ENCODE results near the gene RNF144B. TPM values are rescaled to one million over a fixed set of nuclear protein-coding genes. Genes with fewer than 3 reads are reported as not detected.

RNF144B gene
- total RNA-seq, 1 experiment from 2014 or later = 2.3 TPM

DNA sequence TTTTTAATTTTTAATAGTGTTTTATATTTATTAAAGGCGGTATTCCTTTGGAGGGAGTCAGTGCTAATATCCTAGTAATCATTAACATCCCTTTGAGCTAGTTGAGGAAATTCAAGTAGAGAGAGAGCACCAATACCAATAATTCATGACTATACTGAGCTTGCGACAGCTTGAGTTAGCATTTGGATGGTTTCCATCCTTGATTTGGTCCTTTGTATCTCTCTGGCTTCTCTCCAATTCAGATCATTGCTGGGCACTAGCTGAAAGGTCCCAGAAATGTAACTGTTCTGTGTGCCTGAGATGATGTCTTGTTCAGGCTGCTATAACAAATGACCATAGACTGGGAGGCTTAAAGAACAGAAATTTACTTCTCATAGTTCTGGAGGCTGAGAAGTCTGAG lies 77.0 kb downstream of the RNF144B start:
- no peak overlapping the region for H3K9ac ChIP-seq (ENCODE audit: extremely low read depth, insufficient read length, low read length)
- WGBS (ENCODE audit: extremely low coverage, insufficient read length, low lambda C conversion rate) = no CpG with 5 or more reads among the region's 2 CpGs
- no peak overlapping the region for H3K4ac ChIP-seq (ENCODE audit: low read depth, low read length)
- H3K23ac ChIP-seq (ENCODE audit: insufficient read length, low read depth, low read length) = no peak overlapping the region
- H2BK15ac ChIP-seq (ENCODE audit: low read depth, low read length) = no peak overlapping the region
- H3K4me2 ChIP-seq (ENCODE audit: insufficient read depth, insufficient read length, low read length) = no peak overlapping the region
- no peak overlapping the region for H4K91ac ChIP-seq (ENCODE audit: insufficient read length, low read depth, low read length)
- no peak overlapping the region for H3K14ac ChIP-seq (ENCODE audit: insufficient read depth, low read length)
- H2BK12ac ChIP-seq (ENCODE audit: insufficient read length, low read depth, low read length) = no peak overlapping the region
- H4K20me1 ChIP-seq (ENCODE audit: control insufficient read depth, insufficient read depth, insufficient read length) = no peaks in the 10 kb centered on the region
- H3K79me1 ChIP-seq (ENCODE audit: insufficient read depth, low read depth, low read length, poor library complexity, severe bottlenecking) = no peaks in the 10 kb centered on the region
- Mint-ChIP-seq H3K4me1 (peaks cover 2% of the 10 kb centered on the region in 2 experiments; a peak in 3 of 4 replicates), H3K27me3 (ENCODE audit: low read depth) (no peaks in the 10 kb centered on the region), H3K36me3 (ENCODE audit: insufficient read depth in 1 of 3, low read depth in 3 of 3) (peaks cover 5 to 8% (median 8%) of the 10 kb centered on the region in 3 experiments; a peak in 6 of 7 replicates), H3K27ac (no peak overlapping the region), H3K4me3 (no peak overlapping the region), H3K9me3 (peaks cover 5 to 6% of the 10 kb centered on the region in 2 experiments; a peak in 3 of 5 replicates)
- no peaks in the 10 kb centered on the region for H3K4me1 ChIP-seq (ENCODE audit: insufficient read depth, low read length)
- no peaks in the 10 kb centered on the region for H3K23me2 ChIP-seq (ENCODE audit: insufficient read length, low read depth, low read length, poor library complexity, severe bottlenecking)
- no peak overlapping the region for H2AK5ac ChIP-seq (ENCODE audit: insufficient read length, low read length)
- no peak overlapping the region for H2AFZ ChIP-seq (ENCODE audit: low read length)
- no peak overlapping the region for H3K18ac ChIP-seq (ENCODE audit: insufficient read length, low read depth, low read length)
- H4K5ac ChIP-seq (ENCODE audit: insufficient read length, low read depth, low read length) = no peak overlapping the region
- no peak overlapping the region for H2BK20ac ChIP-seq (ENCODE audit: low read depth, low read length, poor library complexity, severe bottlenecking)
- no peak overlapping the region for H3K27ac ChIP-seq (ENCODE audit: insufficient read length, low read depth, low read length)
- H3T11ph ChIP-seq (ENCODE audit: low read length) = no peak overlapping the region
- H4K8ac ChIP-seq (replicated peaks; ENCODE audit: insufficient read length, low read depth, low read length) = no peak overlapping the region
- no peak for DNase-seq
- H3K79me2 ChIP-seq (ENCODE audit: insufficient read depth, low read length) = no peaks in the 10 kb centered on the region
- TF ChIP-seq, protein P1, sequence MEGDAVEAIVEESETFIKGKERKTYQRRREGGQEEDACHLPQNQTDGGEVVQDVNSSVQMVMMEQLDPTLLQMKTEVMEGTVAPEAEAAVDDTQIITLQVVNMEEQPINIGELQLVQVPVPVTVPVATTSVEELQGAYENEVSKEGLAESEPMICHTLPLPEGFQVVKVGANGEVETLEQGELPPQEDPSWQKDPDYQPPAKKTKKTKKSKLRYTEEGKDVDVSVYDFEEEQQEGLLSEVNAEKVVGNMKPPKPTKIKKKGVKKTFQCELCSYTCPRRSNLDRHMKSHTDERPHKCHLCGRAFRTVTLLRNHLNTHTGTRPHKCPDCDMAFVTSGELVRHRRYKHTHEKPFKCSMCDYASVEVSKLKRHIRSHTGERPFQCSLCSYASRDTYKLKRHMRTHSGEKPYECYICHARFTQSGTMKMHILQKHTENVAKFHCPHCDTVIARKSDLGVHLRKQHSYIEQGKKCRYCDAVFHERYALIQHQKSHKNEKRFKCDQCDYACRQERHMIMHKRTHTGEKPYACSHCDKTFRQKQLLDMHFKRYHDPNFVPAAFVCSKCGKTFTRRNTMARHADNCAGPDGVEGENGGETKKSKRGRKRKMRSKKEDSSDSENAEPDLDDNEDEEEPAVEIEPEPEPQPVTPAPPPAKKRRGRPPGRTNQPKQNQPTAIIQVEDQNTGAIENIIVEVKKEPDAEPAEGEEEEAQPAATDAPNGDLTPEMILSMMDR (conservative IDR thresholded peaks at IDR 0.05) = no peak
- no peaks in the 10 kb centered on the region for H3K27me3 ChIP-seq (ENCODE audit: insufficient read depth, low read length)
- no peak overlapping the region for H3K56ac ChIP-seq (ENCODE audit: insufficient read length, low read depth, low read length)
- no peak overlapping the region for H2BK120ac ChIP-seq (ENCODE audit: low read depth, low read length, poor library complexity, severe bottlenecking)
- H3K9me3 ChIP-seq (ENCODE audit: control insufficient read depth, low read depth, low read length) = no peaks in the 10 kb centered on the region
- no peak overlapping the region for H2BK5ac ChIP-seq (ENCODE audit: insufficient read length, low read length)

All from H9 (cell line).